ENCODE results near the gene TLE2. TPM values are rescaled to one million over a fixed set of nuclear protein-coding genes. Genes with fewer than 3 reads are reported as not detected.
"Not testable (repeated sequence)": the region's sequence is repeated elsewhere in the genome, so short reads cannot be mapped to it uniquely, and the experiment has no call there.

Gene TLE2
- total and polyA plus RNA-seq, 2 experiments from 2014 or later: 36.2 to 71.1 TPM

- WGBS (ENCODE audit: low lambda C conversion rate, missing lambda C conversion rate): 84% methylated on average over 7 of the region's 7 CpGs
- H3K27ac ChIP-seq: no peak overlapping the region
These were observed 15.8 kb downstream of the TLE2 start for GRCh38 chr19:3013263-3013725.

GRCh38 chr19:3012621-3013262 is 16.3 kb downstream of the TLE2 start:
- H4K20me1 ChIP-seq (ENCODE audit: insufficient read depth, poor library complexity, severe bottlenecking): no peaks in the 10 kb centered on the region
- no peaks in the 10 kb centered on the region for H3K36me3 ChIP-seq (replicated peaks; ENCODE audit: insufficient read depth, low read depth)
- no peak overlapping the region for H2AFZ ChIP-seq
- no peak overlapping the region for H3K27ac ChIP-seq
- no peak overlapping the region for H3K4me3 ChIP-seq
- H3K9me2 ChIP-seq (replicated peaks; ENCODE audit: insufficient read depth): no peaks in the 10 kb centered on the region
- no peaks in the 10 kb centered on the region for H3K4me1 ChIP-seq (ENCODE audit: insufficient read depth)
- WGBS (ENCODE audit: low lambda C conversion rate, missing lambda C conversion rate): 65% methylated on average over 16 of the region's 16 CpGs
- TF ChIP-seq CTCF (IDR thresholded peaks at IDR 0.05; ENCODE audit: poor library complexity) (no peak), EZH2phosphoT487 (IDR thresholded peaks at IDR 0.05; ENCODE audit: low read depth, severe bottlenecking, unreplicated experiment) (no peak), EZH2 (IDR thresholded peaks at IDR 0.05; ENCODE audit: borderline replicate concordance) (no peak)
- no peak for DNase-seq (ENCODE audit: low spot score)
- H3K79me2 ChIP-seq: no peaks in the 10 kb centered on the region
- H3K27me3 ChIP-seq: no peaks in the 10 kb centered on the region
- H3K9me3 ChIP-seq (ENCODE audit: low read depth): no peaks in the 10 kb centered on the region
- H3K4me2 ChIP-seq: no peak overlapping the region

More at GRCh38 chr19:3013263-3013725, 15.8 kb downstream of the TLE2 start:
- H4K20me1 ChIP-seq (ENCODE audit: insufficient read depth, poor library complexity, severe bottlenecking): no peaks in the 10 kb centered on the region
- no peak for DNase-seq (ENCODE audit: low spot score)
- H3K27me3 ChIP-seq: no peaks in the 10 kb centered on the region
- no peaks in the 10 kb centered on the region for H3K79me2 ChIP-seq
- no peaks in the 10 kb centered on the region for H3K36me3 ChIP-seq (replicated peaks; ENCODE audit: insufficient read depth, low read depth)
- no peak overlapping the region for H3K4me3 ChIP-seq
- no peak overlapping the region for H2AFZ ChIP-seq
- H3K9me3 ChIP-seq (ENCODE audit: low read depth): no peaks in the 10 kb centered on the region
- TF ChIP-seq EZH2phosphoT487 (IDR thresholded peaks at IDR 0.05; ENCODE audit: low read depth, severe bottlenecking, unreplicated experiment): no peak
- no peak for TF ChIP-seq EZH2 (IDR thresholded peaks at IDR 0.05; ENCODE audit: borderline replicate concordance)
- TF ChIP-seq CTCF (IDR thresholded peaks at IDR 0.05; ENCODE audit: poor library complexity): no peak
- H3K4me1 ChIP-seq (ENCODE audit: insufficient read depth): no peaks in the 10 kb centered on the region
- H3K9me2 ChIP-seq (replicated peaks; ENCODE audit: insufficient read depth): no peaks in the 10 kb centered on the region
- H3K4me2 ChIP-seq: no peak overlapping the region

- not testable (repeated sequence) for H3K36me3 ChIP-seq (replicated peaks; ENCODE audit: insufficient read depth, low read depth); H3K4me1 ChIP-seq (ENCODE audit: insufficient read depth); H3K4me2 ChIP-seq; H3K4me3 ChIP-seq; H3K9me2 ChIP-seq (replicated peaks; ENCODE audit: insufficient read depth); H3K9me3 ChIP-seq (ENCODE audit: low read depth); DNase-seq (ENCODE audit: low spot score); H3K27ac ChIP-seq; H3K27me3 ChIP-seq; H4K20me1 ChIP-seq (ENCODE audit: insufficient read depth, poor library complexity, severe bottlenecking); H3K79me2 ChIP-seq; H2AFZ ChIP-seq
- WGBS (ENCODE audit: low lambda C conversion rate, missing lambda C conversion rate): 91% methylated on average over 13 of the region's 13 CpGs
These were observed 17.0 kb downstream of the TLE2 start for GRCh38 chr19:3012059-3012458.

- Histone ChIP-seq H4K20me1 (ENCODE audit: insufficient read depth, poor library complexity, severe bottlenecking) (no peaks in the 10 kb centered on the region), H3K27ac (no peak overlapping the region), H2AFZ (no peak overlapping the region), H3K27me3 (no peaks in the 10 kb centered on the region), H3K9me3 (ENCODE audit: low read depth) (no peaks in the 10 kb centered on the region), H3K9me2 (replicated peaks; ENCODE audit: insufficient read depth) (no peaks in the 10 kb centered on the region), H3K36me3 (replicated peaks; ENCODE audit: insufficient read depth, low read depth) (no peaks in the 10 kb centered on the region), H3K4me3 (no peak overlapping the region), H3K4me1 (ENCODE audit: insufficient read depth) (no peaks in the 10 kb centered on the region), H3K4me2 (no peak overlapping the region), H3K79me2 (no peaks in the 10 kb centered on the region)
- no peak for DNase-seq (ENCODE audit: low spot score)
- 95% methylated on average over 13 of the region's 13 CpGs for WGBS (ENCODE audit: low lambda C conversion rate, missing lambda C conversion rate)
- TF ChIP-seq EZH2phosphoT487 (IDR thresholded peaks at IDR 0.05; ENCODE audit: low read depth, severe bottlenecking, unreplicated experiment): no peak
- no peak for TF ChIP-seq EZH2 (IDR thresholded peaks at IDR 0.05; ENCODE audit: borderline replicate concordance)
- no peak for TF ChIP-seq CTCF (IDR thresholded peaks at IDR 0.05; ENCODE audit: poor library complexity)
These were observed 18.2 kb downstream of the TLE2 start for GRCh38 chr19:3010871-3011270.
